Hypothalamus (tissue), 51 donors: ENCODE results near the gene OR5T2.
"Not testable (repeated sequence)": the region's sequence is repeated elsewhere in the genome, so short reads cannot be mapped to it uniquely, and the experiment has no call there.

Experiments
- DNase-seq, 51 donors: peaks; one replicate each; lab custom pipeline; 2025; lab: John Stamatoyannopoulos, UW

OR5T2 gene

GRCh38 chr11:56234155-56234554 lies at the start of gene OR5T2:
Gene OR5T2, minus strand, starts transcription at chr11:56234255. Its CDS starts 1,193 bp downstream, at chr11:56233062.
- no peak for DNase-seq

DNA sequence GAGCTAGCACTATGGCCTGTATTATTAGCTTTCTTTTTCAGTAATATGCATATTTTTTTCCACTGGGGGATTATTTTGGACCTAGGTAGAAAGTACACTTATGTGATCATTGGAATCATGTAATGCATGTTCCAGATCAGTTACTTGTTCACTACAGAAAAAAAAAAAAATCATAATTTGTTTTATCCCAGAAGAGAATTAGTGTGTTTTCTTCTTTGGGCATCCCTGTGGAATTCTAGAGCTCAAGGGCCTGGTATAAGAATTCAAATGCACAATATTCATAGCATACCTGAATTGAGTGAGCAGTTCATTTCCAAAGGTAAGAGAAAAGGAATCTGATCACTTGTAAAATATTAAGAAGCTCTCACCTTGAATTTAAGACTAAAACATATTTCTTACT lies 39.8 kb upstream of the OR5T2 start, which contains the start of gene OR5T1:
OR5T1 (plus strand) TSS at position 301 of the 400 bp plus-strand sequence. CDS start 1,485 bp downstream, outside the sequence.
- DNase-seq = no peak

DNA sequence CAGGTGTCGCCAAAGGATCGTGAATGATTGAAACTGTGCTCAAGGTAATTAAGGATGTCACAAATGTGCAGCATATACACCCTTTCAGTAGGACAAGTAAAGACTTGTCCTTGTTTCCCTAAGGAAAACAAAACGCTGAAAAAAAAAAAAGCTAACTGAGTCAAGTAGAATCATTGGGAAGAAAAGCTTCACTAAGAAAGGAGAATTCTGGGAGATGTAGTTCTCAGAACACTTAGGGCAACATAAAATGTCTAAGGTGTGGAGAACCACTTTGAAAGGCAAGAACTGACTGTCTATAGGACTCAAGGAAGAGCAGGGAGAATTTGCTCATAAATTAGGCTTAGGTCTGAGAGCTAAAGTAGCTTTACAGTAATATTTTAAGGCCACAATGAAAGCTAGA lies 37.0 kb upstream of the OR5T2 start:
- DNase-seq = no peak

DNA sequence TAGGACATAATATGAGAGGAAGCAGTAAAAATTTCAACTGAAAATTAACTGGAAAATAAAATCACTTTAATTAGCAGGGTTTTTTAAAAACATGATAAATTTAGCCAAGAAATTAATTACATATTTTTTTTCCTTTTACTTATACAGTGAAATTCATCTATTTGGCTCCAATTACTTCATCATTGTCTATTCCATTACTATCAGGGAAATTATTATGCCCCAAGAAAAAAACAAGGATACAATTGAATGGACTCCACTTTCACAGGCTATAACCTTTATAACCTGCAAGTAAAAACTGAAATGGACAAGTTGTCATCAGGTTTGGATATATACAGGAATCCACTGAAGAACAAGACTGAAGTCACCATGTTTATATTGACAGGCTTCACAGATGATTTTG lies 17.9 kb upstream of the OR5T2 start, which contains the start of gene OR5T3:
OR5T3 (plus strand) TSS at position 301 of the 400 bp plus-strand sequence; CDS start at position 301, 0 bp downstream.
- no peak for DNase-seq

DNA sequence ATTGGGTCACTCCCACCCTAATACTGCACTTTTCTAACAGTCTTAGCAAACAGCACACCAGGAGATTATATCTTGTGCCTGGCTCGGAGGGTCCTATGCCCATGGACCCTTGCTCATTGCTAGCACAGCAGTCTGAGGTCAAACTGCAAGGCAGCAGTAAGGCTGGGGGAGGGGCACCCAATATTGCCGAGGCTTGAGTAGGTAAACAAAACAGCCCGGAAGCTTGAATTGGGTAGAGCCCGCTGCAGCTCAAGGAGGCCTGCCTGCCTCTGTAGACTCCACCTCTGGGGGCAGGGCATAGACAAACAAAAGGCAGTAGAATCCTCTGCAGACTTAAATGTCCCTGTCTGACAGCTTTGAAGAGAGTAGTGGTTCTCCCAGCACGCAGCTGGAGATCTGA lies 14.3 kb downstream of the OR5T2 start:
- not testable (repeated sequence) for DNase-seq

DNA sequence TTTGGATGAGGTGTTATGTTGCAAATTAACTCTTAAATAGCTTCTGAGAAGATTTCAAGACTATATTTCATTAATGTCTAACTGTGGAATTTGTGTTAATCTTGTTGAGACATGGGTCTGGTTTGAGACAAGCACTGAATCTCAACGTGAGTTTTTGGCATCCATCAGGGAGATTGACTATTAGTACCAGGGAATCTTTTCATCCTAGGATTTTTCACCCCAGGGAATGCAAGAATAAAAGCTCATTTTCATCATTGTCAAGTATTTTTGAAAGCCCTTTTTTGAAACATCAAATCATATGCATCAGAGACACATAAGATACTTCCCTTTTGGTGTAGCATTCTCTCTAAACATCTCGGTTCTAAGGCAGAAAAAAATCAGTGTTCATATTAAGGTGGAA lies 19.5 kb downstream of the OR5T2 start:
- no peak for DNase-seq

GRCh38 chr11:56207790-56208189 lies 26.3 kb downstream of the OR5T2 start:
- no peak for DNase-seq

- no peak for DNase-seq
These were observed 36.7 kb downstream of the OR5T2 start for GRCh38 chr11:56197367-56197766.

GRCh38 chr11:56196705-56197104 lies 37.4 kb downstream of the OR5T2 start:
- no peak for DNase-seq

GRCh38 chr11:56188602-56189001 lies 45.5 kb downstream of the OR5T2 start:
- DNase-seq = no peak

DNA sequence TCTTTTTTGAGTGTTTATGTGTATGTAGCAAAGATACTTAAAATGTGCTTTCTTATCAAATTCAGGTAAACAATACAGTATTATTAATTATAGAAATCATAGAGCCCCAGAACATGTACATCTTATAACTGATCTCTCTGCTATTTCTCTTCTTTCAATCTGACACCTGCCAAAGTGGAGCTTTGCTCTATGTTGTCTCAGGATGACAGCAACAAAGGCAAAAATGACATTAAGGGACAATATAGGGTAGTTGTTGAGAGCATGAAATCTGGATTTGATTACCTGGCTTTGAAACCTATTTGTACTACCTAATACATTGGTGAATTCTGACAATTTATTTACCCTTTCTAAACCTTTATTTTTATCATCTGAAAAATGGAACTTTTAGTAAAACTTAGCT lies 50.6 kb downstream of the OR5T2 start:
- no peak for DNase-seq
